Chondrocyte (in vitro differentiated cells): Measurements from ENCODE around the gene VKORC1. TPM values are rescaled to one million over a fixed set of nuclear protein-coding genes. Genes with fewer than 3 reads are reported as not detected.

ENCODE experiments used
- DNase-seq: peaks from one replicate; pipeline ENCODE4 v3.0.0; 2021; ENCODE audit warnings: mixed read lengths, low spot score
- H3K27ac Mint-ChIP-seq: one replicate; pipeline ENCODE4 v1.8.0; 2021; ENCODE audit warnings: mild to moderate bottlenecking, moderate library complexity, mixed read lengths; ENCODE audit not compliant: unreplicated experiment
- H3K27me3 Mint-ChIP-seq: 2 replicates; pipeline ENCODE4 v1.8.0; 2021; ENCODE audit warnings: low read depth, mixed read lengths
- H3K36me3 Mint-ChIP-seq: 2 replicates; pipeline ENCODE4 v1.8.0; 2021; ENCODE audit warnings: low read depth, mixed read lengths
- H3K4me1 Mint-ChIP-seq: 2 replicates; pipeline ENCODE4 v1.8.0; 2021; ENCODE audit warnings: low read depth, mild to moderate bottlenecking, mixed read lengths
- H3K4me3 Mint-ChIP-seq: one replicate; pipeline ENCODE4 v1.8.0; 2021; ENCODE audit warnings: mild to moderate bottlenecking, moderate library complexity, mixed read lengths; ENCODE audit not compliant: unreplicated experiment
- H3K9me3 Mint-ChIP-seq: 2 replicates; pipeline ENCODE4 v1.8.0; 2021; ENCODE audit warnings: low read depth, mixed read lengths
- CTCF ChIP-seq: fragments of 200-600 bp; sonication (generic); IDR thresholded peaks from 2 replicates; pipeline ENCODE4 v1.5.0; 2021; ENCODE audit warnings: antibody characterized with exemption, mild to moderate bottlenecking, moderate library complexity
- total RNA-seq: library from RNA; stranded (reverse); gene quantifications from 3 replicates; pipeline ENCODE4 v1.2.1, GENCODE V29; 2021

Gene VKORC1
- total RNA-seq, 1 donor from 2014 or later: 199 TPM

- H3K9me3 Mint-ChIP-seq: no peaks in the 10 kb centered on the region
- peaks cover 22% of the 10 kb centered on the region for H3K4me1 Mint-ChIP-seq
- H3K27me3 Mint-ChIP-seq: no peaks in the 10 kb centered on the region
- no peak overlapping the region for H3K27ac Mint-ChIP-seq
- H3K36me3 Mint-ChIP-seq: peaks cover 6% of the 10 kb centered on the region
- TF ChIP-seq CTCF: no peak
- no peak overlapping the region for H3K4me3 Mint-ChIP-seq
- no peak for DNase-seq
Observed at GRCh38 chr16:31089199-31089598, 5.4 kb downstream of the VKORC1 start.

GRCh38 chr16:31088459-31089183 lies 6.0 kb downstream of the VKORC1 start, which contains the start of gene PRSS53:
Gene PRSS53 (minus strand): TSS chr16:31088943. CDS start chr16:31088809, 134 bp downstream.
- no peaks in the 10 kb centered on the region for H3K9me3 Mint-ChIP-seq
- no peak within 1 kb of the TSS for H3K4me3 Mint-ChIP-seq
- TF ChIP-seq CTCF: no peak
- H3K4me1 Mint-ChIP-seq: peaks cover 17% of the 10 kb centered on the region
- H3K27me3 Mint-ChIP-seq: no peaks in the 10 kb centered on the region
- no peak for DNase-seq
- no peak within 1 kb of the TSS for H3K27ac Mint-ChIP-seq
- peaks cover 6% of the 10 kb centered on the region for H3K36me3 Mint-ChIP-seq

GRCh38 chr16:31087971-31088370 lies 6.6 kb downstream of the VKORC1 start:
- H3K27me3 Mint-ChIP-seq: no peaks in the 10 kb centered on the region
- no peak for TF ChIP-seq CTCF
- H3K4me1 Mint-ChIP-seq: peaks cover 12% of the 10 kb centered on the region
- H3K4me3 Mint-ChIP-seq: no peak overlapping the region
- no peak overlapping the region for H3K27ac Mint-ChIP-seq
- peaks cover 6% of the 10 kb centered on the region for H3K36me3 Mint-ChIP-seq
- H3K9me3 Mint-ChIP-seq: no peaks in the 10 kb centered on the region
- DNase-seq: no peak

GRCh38 chr16:31087481-31087880 lies 7.1 kb downstream of the VKORC1 start:
- Mint-ChIP-seq H3K4me1 (peaks cover 7% of the 10 kb centered on the region), H3K36me3 (peaks cover 6% of the 10 kb centered on the region), H3K4me3 (no peak overlapping the region), H3K9me3 (no peaks in the 10 kb centered on the region), H3K27ac (no peak overlapping the region), H3K27me3 (no peaks in the 10 kb centered on the region)
- DNase-seq: no peak
- no peak for TF ChIP-seq CTCF

- peaks cover 8% of the 10 kb centered on the region for H3K4me1 Mint-ChIP-seq
- H3K4me3 Mint-ChIP-seq: no peak overlapping the region
- TF ChIP-seq CTCF: no peak
- DNase-seq: no peak
- no peak overlapping the region for H3K27ac Mint-ChIP-seq
- H3K27me3 Mint-ChIP-seq: no peaks in the 10 kb centered on the region
- H3K9me3 Mint-ChIP-seq: no peaks in the 10 kb centered on the region
- H3K36me3 Mint-ChIP-seq: peaks cover 6% of the 10 kb centered on the region
Observed at GRCh38 chr16:31086629-31086906, 8.0 kb downstream of the VKORC1 start.
